Thyroid gland (tissue), 4 donors: ENCODE data around the gene ZNRF4. TPM values are rescaled to one million over a fixed set of nuclear protein-coding genes. Genes with fewer than 3 reads are reported as not detected.

Source experiments
- DNase-seq, 2 donors: peaks; one replicate each; pipeline ENCODE4 v3.0.0-alpha.2; 2019
- H3K27ac ChIP-seq, 3 donors: fragments of 200-600 bp; sonication (generic); 1 replicate in 2 of 3; 2 replicates in 1 of 3; pipeline ENCODE4 v1.5.1; 2016 to 2019; ENCODE audit warnings: mild to moderate bottlenecking in 1 of 3, moderate library complexity in 1 of 3
- H3K27me3 ChIP-seq: fragments of 200-600 bp; sonication (generic); one replicate; pipeline ENCODE4 v1.5.1; 2019
- H3K36me3 ChIP-seq, 2 donors: fragments of 200-600 bp; sonication (generic); one replicate each; pipeline ENCODE4 v1.5.1; 2016 to 2019
- H3K4me1 ChIP-seq, 2 donors: fragments of 200-600 bp; sonication (generic); one replicate each; pipeline ENCODE4 v1.5.1; 2017 to 2019
- H3K4me3 ChIP-seq, 3 donors: fragments of 200-600 bp; sonication (generic); replicated peaks in 1 of 3; 1 replicate in 2 of 3; 2 replicates in 1 of 3; pipeline ENCODE4 v1.5.1; 2016; ENCODE audit warnings: mild to moderate bottlenecking in 1 of 3
- H3K9me3 ChIP-seq: fragments of 200-600 bp; sonication (generic); one replicate; pipeline ENCODE4 v1.5.1; 2017
- POLR2A ChIP-seq, 2 donors: fragments of 450-650 bp; IDR thresholded peaks; one replicate each; pipeline ENCODE4 v1.6.1; 2017; ENCODE audit warnings: antibody characterized with exemption in 2 of 2, mild to moderate bottlenecking in 2 of 2, moderate library complexity in 1 of 2
- WGBS, 2 donors: methylation state at CpG; one replicate each; pipeline ENCODE4 v1.1.5; 2017; 5-methylcytosine and 5-hydroxymethylcytosine counted together
- intact Hi-C: fragments of 100-400 bp; cut with DNase I; formaldehyde crosslinking; loops from one replicate; pipeline ENCODE4 v1.15.1; 2023
- total RNA-seq, 4 donors: library from RNA; depleted of rRNA; stranded (reverse); fragments of >200 nt; gene quantifications; one replicate each; pipeline ENCODE4 v1.2.3, GENCODE V29; 2016
- TF ChIP-seq, protein P1 (sequence below), 6 experiments: fragments of 200-600 bp in 3 of 6; fragments of 450-650 bp in 3 of 6; sonication (generic) in 3 of 6; IDR thresholded peaks; one replicate each; pipeline ENCODE4 v1.5.1; 2016 to 2019; ENCODE audit warnings: antibody characterized with exemption in 6 of 6, mild to moderate bottlenecking in 2 of 6, inconsistent platforms in 1 of 6, moderate library complexity in 1 of 6

ZNRF4 gene
- total RNA-seq, 4 donors from 2014 or later: 0.40 TPM; not detected in 3

DNA sequence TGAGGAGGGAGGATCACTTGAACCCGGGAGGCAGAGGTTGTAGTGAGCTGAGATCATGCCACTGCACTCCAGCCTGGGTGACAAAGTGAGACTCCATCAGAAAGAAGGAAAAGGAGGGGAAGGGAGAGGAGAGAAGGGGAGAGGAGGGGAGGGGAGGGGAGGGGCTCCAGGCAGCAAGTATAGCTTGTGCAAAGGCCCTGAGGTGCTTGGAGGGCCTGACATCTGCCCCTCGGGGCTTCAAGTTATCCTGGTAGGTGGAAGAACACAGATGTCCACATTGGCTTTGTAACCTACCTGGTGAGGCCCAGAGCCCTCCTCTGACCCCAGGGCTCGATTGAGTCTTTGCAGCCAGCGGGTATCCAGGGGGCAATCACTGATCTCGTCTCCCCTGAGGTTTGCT, 11.5 kb upstream of the ZNRF4 start:
- DNase-seq: no peak
- no peaks in the 10 kb centered on the region for H3K27me3 ChIP-seq
- H3K36me3 ChIP-seq: no peaks in the 10 kb centered on the region
- no peak overlapping the region for H3K27ac ChIP-seq
- no peak overlapping the region for H3K4me3 ChIP-seq
- 83 to 84% methylated on average over 4 to 5 of the region's 5 CpGs for WGBS, 2 donors
- intact Hi-C loops: no loop called here
- H3K9me3 ChIP-seq: no peaks in the 10 kb centered on the region
- TF ChIP-seq POLR2A (IDR thresholded peaks at IDR 0.05): no peak
- TF ChIP-seq, protein P1, sequence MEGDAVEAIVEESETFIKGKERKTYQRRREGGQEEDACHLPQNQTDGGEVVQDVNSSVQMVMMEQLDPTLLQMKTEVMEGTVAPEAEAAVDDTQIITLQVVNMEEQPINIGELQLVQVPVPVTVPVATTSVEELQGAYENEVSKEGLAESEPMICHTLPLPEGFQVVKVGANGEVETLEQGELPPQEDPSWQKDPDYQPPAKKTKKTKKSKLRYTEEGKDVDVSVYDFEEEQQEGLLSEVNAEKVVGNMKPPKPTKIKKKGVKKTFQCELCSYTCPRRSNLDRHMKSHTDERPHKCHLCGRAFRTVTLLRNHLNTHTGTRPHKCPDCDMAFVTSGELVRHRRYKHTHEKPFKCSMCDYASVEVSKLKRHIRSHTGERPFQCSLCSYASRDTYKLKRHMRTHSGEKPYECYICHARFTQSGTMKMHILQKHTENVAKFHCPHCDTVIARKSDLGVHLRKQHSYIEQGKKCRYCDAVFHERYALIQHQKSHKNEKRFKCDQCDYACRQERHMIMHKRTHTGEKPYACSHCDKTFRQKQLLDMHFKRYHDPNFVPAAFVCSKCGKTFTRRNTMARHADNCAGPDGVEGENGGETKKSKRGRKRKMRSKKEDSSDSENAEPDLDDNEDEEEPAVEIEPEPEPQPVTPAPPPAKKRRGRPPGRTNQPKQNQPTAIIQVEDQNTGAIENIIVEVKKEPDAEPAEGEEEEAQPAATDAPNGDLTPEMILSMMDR (IDR thresholded peaks at IDR 0.05): no peak
- no peaks in the 10 kb centered on the region for H3K4me1 ChIP-seq

GRCh38 chr19:5444431-5444830, 10.8 kb upstream of the ZNRF4 start:
- H3K36me3 ChIP-seq: no peaks in the 10 kb centered on the region
- DNase-seq: no peak
- 71 to 82% methylated on average over 5 of the region's 5 CpGs for whole genome bisulfite sequencing, 2 donors
- H3K9me3 ChIP-seq: no peaks in the 10 kb centered on the region
- H3K27ac ChIP-seq: no peak overlapping the region
- no peaks in the 10 kb centered on the region for H3K27me3 ChIP-seq
- no peak overlapping the region for H3K4me3 ChIP-seq
- TF ChIP-seq POLR2A (IDR thresholded peaks at IDR 0.05): no peak
- TF ChIP-seq, protein P1 (IDR thresholded peaks at IDR 0.05): no peak
- H3K4me1 ChIP-seq: no peaks in the 10 kb centered on the region
- intact Hi-C loops: no loop called here

- no peaks in the 10 kb centered on the region for H3K4me1 ChIP-seq
- WGBS, 2 donors: 0 to 46% methylated on average over 1 to 2 of the region's 2 CpGs
- H3K36me3 ChIP-seq: no peaks in the 10 kb centered on the region
- TF ChIP-seq POLR2A (IDR thresholded peaks at IDR 0.05): no peak
- TF ChIP-seq, protein P1 (IDR thresholded peaks at IDR 0.05): no peak
- no peaks in the 10 kb centered on the region for H3K9me3 ChIP-seq
- no peaks in the 10 kb centered on the region for H3K27me3 ChIP-seq
- DNase-seq: no peak
- no peak overlapping the region for H3K27ac ChIP-seq
- no peak overlapping the region for H3K4me3 ChIP-seq
- intact Hi-C loops: no loop called here
Observed at GRCh38 chr19:5445071-5445470, 10.1 kb upstream of the ZNRF4 start.

- H3K9me3 ChIP-seq: no peaks in the 10 kb centered on the region
- H3K36me3 ChIP-seq: no peaks in the 10 kb centered on the region
- no peak overlapping the region for H3K4me3 ChIP-seq
- no peak for DNase-seq
- intact Hi-C loops: no loop called here
- no peaks in the 10 kb centered on the region for H3K4me1 ChIP-seq
- no peaks in the 10 kb centered on the region for H3K27me3 ChIP-seq
- WGBS, 2 donors: 46 to 49% methylated on average over 5 of the region's 5 CpGs
- TF ChIP-seq, protein P1 (IDR thresholded peaks at IDR 0.05): no peak
- TF ChIP-seq POLR2A (IDR thresholded peaks at IDR 0.05): no peak
- no peak overlapping the region for H3K27ac ChIP-seq
Observed at GRCh38 chr19:5445561-5446055, 9.6 kb upstream of the ZNRF4 start.

- 38 to 41% methylated on average over 15 of the region's 15 CpGs for WGBS, 2 donors
- H3K9me3 ChIP-seq: no peaks in the 10 kb centered on the region
- H3K27ac ChIP-seq: no peak overlapping the region
- H3K4me1 ChIP-seq: no peaks in the 10 kb centered on the region
- no peaks in the 10 kb centered on the region for H3K27me3 ChIP-seq
- intact Hi-C loops: no loop called here
- TF ChIP-seq POLR2A (IDR thresholded peaks at IDR 0.05): no peak
- TF ChIP-seq, protein P1 (IDR thresholded peaks at IDR 0.05): no peak
- H3K36me3 ChIP-seq: no peaks in the 10 kb centered on the region
- no peak for DNase-seq
- no peak overlapping the region for H3K4me3 ChIP-seq
Observed at GRCh38 chr19:5447700-5448311, 7.4 kb upstream of the ZNRF4 start.
